Astrocyte of the spinal cord (primary cell): ENCODE data around the gene TBC1D17.

Source experiments
- DNase-seq: peaks from one replicate; pipeline ENCODE4 v3.0.0; 2011; ENCODE audit warnings: low read depth, low spot score
- H3K4me3 ChIP-seq: 2 replicates; pipeline ENCODE4 v1.5.1; 2011; ENCODE audit warnings: low read depth, mild to moderate bottlenecking, low read length, moderate library complexity
- in situ Hi-C: cut with HindIII; loops from 2 replicates; pipeline ENCODE4 v1.10.0; 2017; ENCODE audit warnings: low sequenced_read_pairs
- TF ChIP-seq, protein P1 (sequence below): IDR thresholded peaks from 2 replicates; pipeline ENCODE4 v1.5.1; 2012; ENCODE audit warnings: low read depth, mild to moderate bottlenecking, low read length, inconsistent platforms

TBC1D17 gene

GRCh38 chr19:49890349-49891311 lies 13.1 kb downstream of the TBC1D17 start:
- TF ChIP-seq, protein P1, sequence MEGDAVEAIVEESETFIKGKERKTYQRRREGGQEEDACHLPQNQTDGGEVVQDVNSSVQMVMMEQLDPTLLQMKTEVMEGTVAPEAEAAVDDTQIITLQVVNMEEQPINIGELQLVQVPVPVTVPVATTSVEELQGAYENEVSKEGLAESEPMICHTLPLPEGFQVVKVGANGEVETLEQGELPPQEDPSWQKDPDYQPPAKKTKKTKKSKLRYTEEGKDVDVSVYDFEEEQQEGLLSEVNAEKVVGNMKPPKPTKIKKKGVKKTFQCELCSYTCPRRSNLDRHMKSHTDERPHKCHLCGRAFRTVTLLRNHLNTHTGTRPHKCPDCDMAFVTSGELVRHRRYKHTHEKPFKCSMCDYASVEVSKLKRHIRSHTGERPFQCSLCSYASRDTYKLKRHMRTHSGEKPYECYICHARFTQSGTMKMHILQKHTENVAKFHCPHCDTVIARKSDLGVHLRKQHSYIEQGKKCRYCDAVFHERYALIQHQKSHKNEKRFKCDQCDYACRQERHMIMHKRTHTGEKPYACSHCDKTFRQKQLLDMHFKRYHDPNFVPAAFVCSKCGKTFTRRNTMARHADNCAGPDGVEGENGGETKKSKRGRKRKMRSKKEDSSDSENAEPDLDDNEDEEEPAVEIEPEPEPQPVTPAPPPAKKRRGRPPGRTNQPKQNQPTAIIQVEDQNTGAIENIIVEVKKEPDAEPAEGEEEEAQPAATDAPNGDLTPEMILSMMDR, result no peak
- in situ Hi-C loops, result no loop called here
- H3K4me3 ChIP-seq, result peak overlapping the region; percentile 7
- no peak for DNase-seq

- TF ChIP-seq, protein P1, result no peak
- DNase-seq, result no peak
- in situ Hi-C loops, result no loop called here
- no peak overlapping the region for H3K4me3 ChIP-seq
Observed at GRCh38 chr19:49891393-49891792, 13.9 kb downstream of the TBC1D17 start.

GRCh38 chr19:49892716-49893115 lies 15.2 kb downstream of the TBC1D17 start:
- in situ Hi-C loops, result no loop called here
- H3K4me3 ChIP-seq, result no peak overlapping the region
- DNase-seq, result no peak
- TF ChIP-seq, protein P1, result no peak

DNA sequence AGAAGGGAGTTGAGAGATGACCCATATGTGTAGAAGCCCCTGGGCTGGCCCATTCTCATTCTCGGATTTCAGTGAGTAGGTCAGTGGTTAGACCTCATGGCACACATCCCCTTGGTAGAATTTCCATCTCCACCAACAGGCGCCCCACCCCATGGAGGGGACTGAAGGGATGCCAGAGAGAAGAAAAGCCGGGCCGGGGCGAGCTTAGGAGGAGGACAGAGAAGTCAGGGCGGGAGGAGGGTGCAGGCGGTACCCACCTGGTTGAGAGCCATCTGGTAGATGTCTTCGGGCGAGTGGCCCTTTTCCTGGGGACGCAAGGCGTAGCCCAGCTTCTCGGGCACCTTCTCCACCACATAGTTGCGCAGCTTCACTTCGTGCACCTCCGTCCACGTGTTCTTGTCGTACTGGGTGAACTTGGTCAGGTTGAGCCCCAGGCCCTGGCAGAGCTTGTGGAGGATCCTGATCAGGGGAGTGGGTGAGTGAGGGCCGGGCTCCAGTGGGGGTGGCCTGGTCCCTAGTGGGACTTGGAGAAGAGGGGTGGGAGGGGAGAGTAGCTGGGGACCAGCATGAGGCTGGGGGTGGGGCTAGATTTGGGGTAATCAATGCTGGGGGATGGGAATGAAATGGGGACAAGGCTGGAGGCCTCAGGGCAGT lies 16.6 kb downstream of the TBC1D17 start:
- DNase-seq, result no peak
- TF ChIP-seq, protein P1, result no peak
- in situ Hi-C loops, result no loop called here
- H3K4me3 ChIP-seq, result no peak overlapping the region

- in situ Hi-C loops, result no loop called here
- H3K4me3 ChIP-seq, result no peak overlapping the region
- TF ChIP-seq, protein P1, result no peak
- DNase-seq, result no peak
Observed at GRCh38 chr19:49894879-49895565, 17.5 kb downstream of the TBC1D17 start.

DNA sequence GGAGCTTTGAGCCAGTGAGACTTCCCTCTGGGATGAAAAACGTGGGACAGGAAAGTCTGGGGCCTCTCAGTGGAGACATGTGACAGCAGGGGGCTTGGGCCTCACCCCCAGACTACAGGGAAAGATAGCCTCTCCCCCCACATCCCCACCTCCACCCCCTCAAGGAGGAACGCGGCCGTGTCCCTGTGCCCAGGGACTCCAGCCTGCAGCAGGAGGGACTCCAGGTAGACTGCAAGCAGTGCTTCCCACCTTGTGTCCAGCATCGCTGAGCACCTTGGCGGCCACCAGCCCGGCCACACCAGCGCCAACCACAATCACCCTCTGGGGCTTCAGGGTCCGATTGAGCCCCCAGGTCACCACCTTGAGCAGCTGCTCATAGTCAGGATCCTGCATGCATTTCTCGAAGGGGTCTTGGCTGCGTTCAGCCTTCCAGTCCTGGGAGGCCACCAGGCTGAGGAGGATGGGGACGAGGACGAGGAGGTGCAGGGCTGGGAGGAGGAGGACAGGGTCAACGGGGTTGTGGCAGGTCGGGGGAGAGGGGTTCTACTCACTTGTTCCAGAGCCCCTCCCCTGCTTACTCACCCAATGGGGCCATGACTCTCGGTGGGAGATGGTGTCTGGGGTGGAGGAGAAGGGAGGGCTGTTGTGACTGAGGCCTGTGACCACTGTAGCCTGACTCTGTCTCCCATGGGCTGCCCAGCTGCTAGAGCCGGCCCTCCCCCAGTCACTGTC lies 18.2 kb downstream of the TBC1D17 start:
- no peak overlapping the region for H3K4me3 ChIP-seq
- TF ChIP-seq, protein P1, result no peak
- DNase-seq, result no peak
- in situ Hi-C loops, result no loop called here
